GM12878 (cell line): Measurements from ENCODE around the gene NRG2.

Experiments used
- ATF2 ChIP-seq: IDR thresholded peaks from 2 replicates; pipeline ENCODE4 v1.6.1; 2012; ENCODE audit warnings: low read length, inconsistent platforms
- CTCF ChIP-seq, 3 experiments: IDR thresholded peaks in 2 of 3; conservative IDR thresholded peaks in 1 of 3; 2 replicates each; pipeline ENCODE4 v1.5.1; 2011; ENCODE audit warnings: low read depth in 3 of 3, low read length in 3 of 3, mild to moderate bottlenecking in 3 of 3, control low read depth in 2 of 3, moderate library complexity in 2 of 3, inconsistent platforms in 1 of 3, mixed read lengths in 1 of 3; ENCODE audit not compliant: control insufficient read depth in 2 of 3, insufficient read depth in 1 of 3; ENCODE audit errors: extremely low read depth in 1 of 3
- EP300 ChIP-seq, 2 experiments: fragments of 150-350 bp in 1 of 2; IDR thresholded peaks; 2 replicates each; pipeline ENCODE4 v1.6.1; 2011 to 2012; ENCODE audit warnings: low read depth in 2 of 2, low read length in 2 of 2, borderline replicate concordance in 1 of 2, improper control_type of control experiment in 1 of 2, inconsistent platforms in 1 of 2; ENCODE audit not compliant: control insufficient read depth in 1 of 2
- LARP7 ChIP-seq: fragments of 450-650 bp; IDR thresholded peaks from 2 replicates; pipeline ENCODE4 v1.6.1; 2017; ENCODE audit warnings: mild to moderate bottlenecking
- POLR2A ChIP-seq: IDR thresholded peaks from 2 replicates; pipeline ENCODE4 v1.6.1; 2011; ENCODE audit warnings: low read depth, mild to moderate bottlenecking, low read length
- POLR2AphosphoS5 ChIP-seq: IDR thresholded peaks from 2 replicates; pipeline ENCODE4 v1.6.1; 2011; ENCODE audit warnings: mild to moderate bottlenecking, low read length, inconsistent platforms
- SKIL ChIP-seq: fragments of 450-650 bp; IDR thresholded peaks from 2 replicates; pipeline ENCODE4 v1.6.1; 2017; ENCODE audit warnings: mild to moderate bottlenecking, low read depth, inconsistent platforms; ENCODE audit not compliant: poor library complexity, severe bottlenecking
- SRF ChIP-seq, 2 experiments: IDR thresholded peaks; 2 replicates each; pipeline ENCODE4 v1.6.1; 2011; ENCODE audit warnings: low read depth in 2 of 2, low read length in 2 of 2, mild to moderate bottlenecking in 1 of 2, moderate library complexity in 1 of 2
- YY1 ChIP-seq: IDR thresholded peaks from 2 replicates; pipeline ENCODE4 v1.6.1; 2011; ENCODE audit warnings: low read depth, mild to moderate bottlenecking, low read length

GRCh38 chr5:140015706-140016105, 27.4 kb downstream of the NRG2 start:
- TF ChIP-seq ATF2: no peak
- TF ChIP-seq SRF (IDR thresholded peaks at IDR 0.05; ENCODE audit: low read depth in 2 of 2, low read length in 2 of 2): no peak
- no peak for TF ChIP-seq SKIL
- no peak for TF ChIP-seq YY1
- TF ChIP-seq CTCF (IDR thresholded peaks at IDR 0.05 in 2 of 3, conservative IDR thresholded peaks at IDR 0.05 in 1 of 3; ENCODE audit: control insufficient read depth in 2 of 3, extremely low read depth in 1 of 3, insufficient read depth in 1 of 3, low read depth in 3 of 3, low read length in 3 of 3): no peak
- TF ChIP-seq LARP7: no peak
- TF ChIP-seq EP300 (IDR thresholded peaks at IDR 0.05; ENCODE audit: borderline replicate concordance in 1 of 2, control insufficient read depth in 1 of 2, low read depth in 2 of 2, low read length in 2 of 2): no peak
- no peak for TF ChIP-seq POLR2AphosphoS5
- no peak for TF ChIP-seq POLR2A
